GM21526 (cell line): ENCODE data around the gene ZNF248.
"Not testable (repeated sequence)": the region's sequence is repeated elsewhere in the genome, so short reads cannot be mapped to it uniquely, and the experiment has no call there.

Source experiments
- ATAC-seq: cut with Tn5 transposase; IDR thresholded peaks from one replicate; pipeline ENCODE4 v1.9.1; 2021; ENCODE audit warnings: moderate library complexity; ENCODE audit not compliant: unreplicated experiment, low FRiP score

The ZNF248 gene

GRCh38 chr10:37754538-37755323 lies 102.7 kb downstream of the ZNF248 start:
- no peak for ATAC-seq

GRCh38 chr10:37752334-37752875 lies 105.0 kb downstream of the ZNF248 start:
- no peak for ATAC-seq

GRCh38 chr10:37748170-37748569 lies 109.2 kb downstream of the ZNF248 start:
- no peak for ATAC-seq

- ATAC-seq, result no peak
Observed at GRCh38 chr10:37747081-37747480, 110.3 kb downstream of the ZNF248 start.

- no peak for ATAC-seq
Observed at GRCh38 chr10:37741831-37742230, 115.6 kb downstream of the ZNF248 start.

GRCh38 chr10:37739181-37739580 lies 118.2 kb downstream of the ZNF248 start:
- no peak for ATAC-seq

- ATAC-seq, result not testable (repeated sequence)
Observed at GRCh38 chr10:37738241-37738640, 119.2 kb downstream of the ZNF248 start.

GRCh38 chr10:37737336-37737735 lies 120.1 kb downstream of the ZNF248 start:
- no peak for ATAC-seq

GRCh38 chr10:37736120-37736519 lies 121.3 kb downstream of the ZNF248 start:
- no peak for ATAC-seq

- no peak for ATAC-seq
Observed at GRCh38 chr10:37734971-37735370, 122.4 kb downstream of the ZNF248 start.
